ENCODE measurements around the gene CEP70. TPM values are rescaled to one million over a fixed set of nuclear protein-coding genes. Genes with fewer than 3 reads are reported as not detected.
"Not testable (repeated sequence)": the region's sequence is repeated elsewhere in the genome, so short reads cannot be mapped to it uniquely, and the experiment has no call there.

The CEP70 gene
- total and polyA plus RNA-seq, 12 donors = 10.6 to 32.2 (median 23.8) TPM

DNA sequence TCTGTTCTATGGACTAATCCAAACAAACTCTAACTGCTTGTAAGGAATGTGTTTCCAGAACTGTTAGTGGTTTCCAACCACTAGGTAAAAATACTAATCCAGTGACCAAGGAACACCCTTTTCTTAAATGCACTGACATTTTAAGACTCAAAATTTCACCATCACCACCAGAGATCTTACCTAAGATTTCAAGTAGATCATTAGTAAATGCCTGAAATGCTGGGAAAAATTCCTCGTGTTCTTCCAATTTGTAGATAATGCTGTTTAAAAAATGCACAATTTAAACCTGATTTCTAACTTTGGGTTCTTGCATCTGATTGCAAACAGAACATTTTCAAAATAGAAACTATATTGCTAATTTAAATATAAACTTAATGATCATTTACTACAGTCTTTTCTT, 96.2 kb downstream of the CEP70 start:
- H3K9me3 ChIP-seq = no peaks in the 10 kb centered on the region
- no peak overlapping the region for H3K4me3 ChIP-seq
- no peak for DNase-seq
- peaks cover 0 to 21% (median 10%) of the 10 kb centered on the region in 9 donors for H3K36me3 ChIP-seq
- no peaks in the 10 kb centered on the region for H3K27me3 ChIP-seq
- TF ChIP-seq CTCF (IDR thresholded peaks at IDR 0.05) = no peak
- WGBS, 2 donors = 96 to 97% methylated on average over 1 of the region's 1 CpG
- peaks cover 0 to 23% (median 4%) of the 10 kb centered on the region in 9 donors for H3K4me1 ChIP-seq
- intact Hi-C loops (cut with DNase I) = no loop called here
- H3K27ac ChIP-seq = no peak overlapping the region
- ATAC-seq = no peak

DNA sequence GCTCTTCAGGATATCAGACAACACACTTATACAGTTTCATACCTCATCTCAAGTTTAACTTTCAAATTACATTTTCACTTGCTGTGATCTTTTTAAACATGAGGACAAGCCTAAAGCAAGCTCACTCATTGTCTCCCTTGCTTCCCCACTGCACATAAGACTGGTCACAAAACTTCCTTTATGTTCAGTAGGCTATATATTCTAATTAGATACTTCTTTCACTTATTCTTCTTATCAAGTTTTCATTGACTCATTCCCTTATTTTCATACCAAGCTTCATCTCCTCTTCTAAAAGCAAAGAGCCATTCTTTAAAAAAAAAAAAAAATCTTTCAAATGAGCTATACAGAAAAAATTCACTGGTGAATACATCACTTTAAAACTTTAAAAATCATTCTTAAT, 97.0 kb downstream of the CEP70 start:
- Histone ChIP-seq H3K9me3 (no peaks in the 10 kb centered on the region), H3K36me3 (peaks cover 0 to 19% (median 10%) of the 10 kb centered on the region in 9 donors), H3K4me3 (no peak overlapping the region), H3K27ac (no peak overlapping the region), H3K27me3 (no peaks in the 10 kb centered on the region), H3K4me1 (peaks cover 0 to 27% (median 4%) of the 10 kb centered on the region in 9 donors)
- DNase-seq = no peak
- intact Hi-C loops (cut with DNase I) = no loop called here
- TF ChIP-seq CTCF (IDR thresholded peaks at IDR 0.05) = no peak
- no peak for ATAC-seq

DNA sequence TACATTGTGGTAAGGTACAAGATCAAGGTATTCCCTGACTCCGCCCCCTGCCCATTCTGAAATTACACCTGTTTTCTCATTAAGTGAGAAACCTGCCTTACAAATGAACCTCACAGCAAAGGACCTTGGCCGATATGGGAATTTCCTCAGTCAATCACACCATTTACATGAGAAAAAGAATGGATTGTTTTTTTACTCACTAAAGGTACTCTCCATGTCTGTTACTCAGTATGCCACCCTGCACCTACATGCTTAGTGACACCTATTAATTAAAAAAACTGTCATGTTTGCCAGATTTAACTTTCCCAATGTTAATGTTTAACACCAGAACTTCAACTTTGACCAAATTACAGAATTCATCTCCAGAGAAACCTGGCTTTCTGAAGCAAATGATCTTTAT, 97.6 kb downstream of the CEP70 start:
- Histone ChIP-seq H3K27me3 (no peaks in the 10 kb centered on the region), H3K4me3 (no peak overlapping the region), H3K36me3 (peaks cover 0 to 19% (median 10%) of the 10 kb centered on the region in 9 donors), H3K4me1 (peaks cover 0 to 27% (median 4%) of the 10 kb centered on the region in 9 donors), H3K9me3 (no peaks in the 10 kb centered on the region), H3K27ac (no peak overlapping the region)
- WGBS, 2 donors = 91 to 94% methylated on average over 2 of the region's 2 CpGs
- intact Hi-C loops (cut with DNase I) = no loop called here
- ATAC-seq (no peak), DNase-seq (no peak)
- TF ChIP-seq CTCF (IDR thresholded peaks at IDR 0.05) = no peak

- DNase-seq; H3K4me3 ChIP-seq; intact Hi-C loops (cut with DNase I); ATAC-seq; H3K27me3 ChIP-seq; H3K9me3 ChIP-seq: not testable (repeated sequence)
- Histone ChIP-seq H3K36me3 (peaks cover 0 to 19% (median 10%) of the 10 kb centered on the region in 9 donors), H3K27ac (peak overlapping the region in 1 of 10 donors; percentile 19), H3K4me1 (peaks cover 0 to 27% (median 4%) of the 10 kb centered on the region in 9 donors)
- WGBS, 2 donors = 74 to 85% methylated on average over 3 of the region's 3 CpGs
Measured at GRCh38 chr3:138495638-138496037, 98.4 kb downstream of the CEP70 start.

- no peak for TF ChIP-seq CTCF (IDR thresholded peaks at IDR 0.05)
- intact Hi-C loops (cut with DNase I) = no loop called here
- peaks cover 0 to 10% (median 0%) of the 10 kb centered on the region in 11 donors for H3K9me3 ChIP-seq
- no peaks in the 10 kb centered on the region for H3K27me3 ChIP-seq
- no peak for DNase-seq
- peak in 4 of 8 donors; percentile 64 to 79 (median 74) for ATAC-seq
- peak overlapping the region in 8 of 10 donors; percentile 9 to 77 (median 50) for H3K27ac ChIP-seq
- peaks cover 0 to 12% (median 1%) of the 10 kb centered on the region in 9 donors for H3K36me3 ChIP-seq
- H3K4me1 ChIP-seq = peaks cover 0 to 27% (median 4%) of the 10 kb centered on the region in 9 donors
- H3K4me3 ChIP-seq = no peak overlapping the region
Measured at GRCh38 chr3:138494607-138494929, 99.5 kb downstream of the CEP70 start.
